Epithelial cell of prostate (primary cell): ENCODE data around the gene FAH.

Experiments
- DNase-seq: peaks from one replicate; pipeline ENCODE4 v3.0.0-alpha.2; 2011; ENCODE audit warnings: low read depth, low spot score
- H3K27ac ChIP-seq: fragments of 450-650 bp; 2 replicates; pipeline ENCODE4 v1.5.1; 2017; ENCODE audit warnings: mild to moderate bottlenecking

Gene FAH

GRCh38 chr15:80217327-80217900 lies 64.6 kb downstream of the FAH start:
- DNase-seq, result no peak
- H3K27ac ChIP-seq, result no peak overlapping the region

- DNase-seq, result no peak
Measured at GRCh38 chr15:80219955-80220354, 67.2 kb downstream of the FAH start.

GRCh38 chr15:80228959-80229610 lies 76.3 kb downstream of the FAH start:
- H3K27ac ChIP-seq, result no peak overlapping the region
- no peak for DNase-seq

More at GRCh38 chr15:80219955-80220354, 67.2 kb downstream of the FAH start:
- H3K27ac ChIP-seq, result no peak overlapping the region

- H3K27ac ChIP-seq, result no peak overlapping the region
- no peak for DNase-seq
Measured at GRCh38 chr15:80231371-80231770, 78.6 kb downstream of the FAH start.

- no peak for DNase-seq
- H3K27ac ChIP-seq, result no peak overlapping the region
Measured at GRCh38 chr15:80233581-80233980, 80.8 kb downstream of the FAH start.

- no peak for DNase-seq
- no peak overlapping the region for H3K27ac ChIP-seq
Measured at GRCh38 chr15:80234883-80235282, 82.1 kb downstream of the FAH start.
